ENCODE data around the gene NPAT. TPM values are rescaled to one million over a fixed set of nuclear protein-coding genes. Genes with fewer than 3 reads are reported as not detected.

NPAT gene
- total RNA-seq, 1 donor from 2014 or later = 38.1 TPM

DNA sequence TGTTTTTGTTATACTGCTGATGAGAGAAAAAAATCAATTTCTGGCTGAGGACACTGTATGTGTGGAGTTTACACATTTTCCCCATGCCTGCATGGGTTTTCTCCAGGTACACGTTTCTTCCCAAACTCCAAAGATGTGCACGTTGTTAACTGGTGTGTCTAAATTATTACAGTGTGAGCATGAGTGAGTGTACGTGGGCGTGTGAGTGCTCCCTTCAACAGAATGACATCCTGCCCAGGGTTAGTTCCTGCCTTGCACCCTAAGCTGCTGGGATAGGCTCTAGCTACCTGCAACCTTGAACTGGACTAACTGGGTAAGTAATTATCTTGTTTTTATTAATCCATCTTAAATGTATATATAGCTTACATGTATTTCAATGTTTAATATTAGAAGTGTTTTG is 5.5 kb downstream of the NPAT start:
- Mint-ChIP-seq H3K9me3 (no peaks in the 10 kb centered on the region), H3K4me3 (no peak overlapping the region), H3K27me3 (no peaks in the 10 kb centered on the region), H3K36me3 (ENCODE audit: low read depth) (peaks cover 65% of the 10 kb centered on the region), H3K27ac (no peak overlapping the region), H3K4me1 (peaks cover 66% of the 10 kb centered on the region)
- ChIA-PET CTCF (no interaction called here), POLR2A (no interaction called here)
- intact Hi-C loops (cut with micrococcal nuclease) = no loop called here
- ATAC-seq (ENCODE audit: low read depth) (no peak), DNase-seq (no peak)
- TF ChIP-seq CTCF (IDR thresholded peaks at IDR 0.05) = no peak

- CTCF ChIA-PET = no interaction called here
- no peak overlapping the region for H3K4me3 Mint-ChIP-seq
Measured at GRCh38 chr11:108213784-108214183, 8.7 kb downstream of the NPAT start.

GRCh38 chr11:108210441-108210840 is 12.0 kb downstream of the NPAT start:
- POLR2A ChIA-PET = interaction anchor here (0.7 to 1.5 kb wide), 3 partner anchors 12 to 27 kb away, joined by 3 to 5 read pairs (median 4); partner anchors contain the start of gene NPAT
- Mint-ChIP-seq H3K4me1 (peaks cover 17% of the 10 kb centered on the region), H3K4me3 (no peak overlapping the region), H3K27me3 (no peaks in the 10 kb centered on the region), H3K36me3 (ENCODE audit: low read depth) (peaks cover 87% of the 10 kb centered on the region), H3K27ac (no peak overlapping the region), H3K9me3 (peaks cover 10% of the 10 kb centered on the region)
- no peak for TF ChIP-seq CTCF (IDR thresholded peaks at IDR 0.05)
- no peak for DNase-seq
- intact Hi-C loops (cut with micrococcal nuclease) = no loop called here
- ATAC-seq (ENCODE audit: low read depth) = no peak
- CTCF ChIA-PET = no interaction called here

More at GRCh38 chr11:108213784-108214183, 8.7 kb downstream of the NPAT start:
- Mint-ChIP-seq H3K9me3 (peaks cover 2% of the 10 kb centered on the region), H3K36me3 (ENCODE audit: low read depth) (peaks cover 76% of the 10 kb centered on the region), H3K27ac (no peak overlapping the region), H3K4me1 (peaks cover 43% of the 10 kb centered on the region), H3K27me3 (no peaks in the 10 kb centered on the region)
- intact Hi-C loops (cut with micrococcal nuclease) = loop anchor here (1.0 kb wide), 1 partner anchor 13 kb away; no protein-coding TSS in a partner anchor
- POLR2A ChIA-PET = no interaction called here
- TF ChIP-seq CTCF (IDR thresholded peaks at IDR 0.05) = no peak
- ATAC-seq (ENCODE audit: low read depth) (no peak), DNase-seq (no peak)

GRCh38 chr11:108207683-108208060 is 14.8 kb downstream of the NPAT start:
- no peak overlapping the region for H3K4me3 Mint-ChIP-seq
- TF ChIP-seq CTCF (IDR thresholded peaks at IDR 0.05) = no peak
- no peak overlapping the region for H3K27ac Mint-ChIP-seq
- H3K9me3 Mint-ChIP-seq = peaks cover 22% of the 10 kb centered on the region
- POLR2A ChIA-PET = interaction anchor here (1.7 kb wide), 1 partner anchor 15 kb away, joined by 6 read pairs; the partner anchor contains the start of genes ATM and NPAT
- no peak for ATAC-seq (ENCODE audit: low read depth)
- CTCF ChIA-PET = no interaction called here
- intact Hi-C loops (cut with micrococcal nuclease) = no loop called here
- DNase-seq = no peak
- no peaks in the 10 kb centered on the region for H3K27me3 Mint-ChIP-seq
- peaks cover 95% of the 10 kb centered on the region for H3K36me3 Mint-ChIP-seq (ENCODE audit: low read depth)
- H3K4me1 Mint-ChIP-seq = peaks cover 20% of the 10 kb centered on the region

- Mint-ChIP-seq H3K36me3 (ENCODE audit: low read depth) (peaks cover 93% of the 10 kb centered on the region), H3K27ac (no peak overlapping the region), H3K27me3 (no peaks in the 10 kb centered on the region), H3K4me3 (no peak overlapping the region), H3K4me1 (peaks cover 22% of the 10 kb centered on the region), H3K9me3 (peaks cover 22% of the 10 kb centered on the region)
- DNase-seq = no peak
- TF ChIP-seq CTCF (IDR thresholded peaks at IDR 0.05) = no peak
- ChIA-PET CTCF (no interaction called here), POLR2A (interaction anchor here (0.6 to 1.7 kb wide), 2 partner anchors 15 to 25 kb away, joined by 6 to 7 read pairs; partner anchors contain the start of genes ATM and NPAT)
- intact Hi-C loops (cut with micrococcal nuclease) = no loop called here
- ATAC-seq (ENCODE audit: low read depth) = no peak
Measured at GRCh38 chr11:108206969-108207682, 15.3 kb downstream of the NPAT start.
